ENCODE results near the gene RRBP1.
"Not testable (repeated sequence)": the region's sequence is repeated elsewhere in the genome, so short reads cannot be mapped to it uniquely, and the experiment has no call there.

RRBP1 gene

DNA sequence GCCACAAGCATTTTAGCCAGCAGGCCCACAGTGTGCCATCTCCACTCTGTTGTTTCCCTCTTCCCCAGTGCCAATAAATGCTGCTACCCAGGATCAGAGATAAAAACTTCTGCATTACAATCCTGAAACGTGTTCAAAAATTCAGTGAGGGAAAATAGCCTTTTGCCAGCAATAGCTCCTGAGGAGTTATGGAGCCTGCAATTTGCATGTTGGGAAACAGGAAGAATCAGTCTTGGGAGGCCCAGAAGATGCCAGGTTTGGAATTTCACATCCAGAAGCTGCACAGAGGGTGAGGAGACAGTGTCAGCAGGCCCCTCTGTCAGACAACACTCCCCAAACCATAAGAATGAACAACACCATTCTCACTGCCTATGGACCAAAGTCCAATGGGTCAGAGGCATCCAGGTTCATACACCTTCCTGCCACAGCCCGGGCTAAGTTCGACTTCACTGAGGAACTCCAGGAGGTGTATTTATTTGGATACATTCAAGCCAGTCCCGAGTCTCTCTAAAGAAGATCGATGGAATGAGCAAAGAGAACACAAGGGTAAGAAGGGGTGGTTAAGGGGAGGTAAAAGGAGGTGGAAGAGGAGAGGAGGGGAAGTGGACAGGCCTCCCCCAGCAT is 20.8 kb downstream of the RRBP1 start:
- DNase-seq (ENCODE audit: low read depth): peak; percentile 67

DNA sequence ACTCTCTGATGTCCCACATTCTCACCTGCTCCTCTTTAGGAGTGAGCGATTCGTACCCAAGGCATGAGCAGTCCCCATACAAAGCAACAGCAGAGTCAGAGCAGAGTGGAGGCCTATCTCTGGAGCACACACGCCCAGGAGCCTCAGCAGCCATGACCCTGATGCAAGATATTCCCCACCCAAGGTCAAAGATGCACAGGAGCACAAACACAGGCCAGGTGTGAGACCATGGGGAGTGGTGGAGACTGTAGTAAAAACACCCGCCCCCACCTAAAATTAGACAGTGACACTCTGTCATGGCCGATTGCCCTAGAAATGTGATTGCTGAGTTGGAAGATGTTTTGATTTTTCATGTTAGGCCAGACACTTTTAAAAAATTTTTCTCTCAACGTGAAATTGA is 21.4 kb downstream of the RRBP1 start:
- DNase-seq (ENCODE audit: low read depth): no peak

DNA sequence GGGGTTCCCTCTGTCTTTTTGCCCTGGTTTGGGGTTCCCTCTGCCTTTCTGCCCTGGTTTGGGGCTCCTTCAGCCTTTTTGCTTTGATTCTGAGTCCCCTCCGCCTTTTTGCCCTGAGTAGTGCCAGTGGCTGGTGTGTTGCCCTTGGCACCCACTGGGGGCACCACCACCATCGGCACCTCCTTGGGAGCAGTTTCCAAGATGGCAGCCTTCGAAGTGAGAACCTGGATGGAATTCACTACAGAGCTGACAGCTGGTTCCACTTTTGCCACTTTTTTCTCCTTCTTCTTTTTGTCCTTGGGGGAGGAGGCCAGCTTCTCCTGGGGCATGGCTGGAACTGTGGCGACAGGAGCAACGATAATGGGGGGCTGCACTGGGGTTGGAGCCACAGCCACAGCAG is 22.2 kb downstream of the RRBP1 start:
- DNase-seq (ENCODE audit: low read depth): no peak

DNA sequence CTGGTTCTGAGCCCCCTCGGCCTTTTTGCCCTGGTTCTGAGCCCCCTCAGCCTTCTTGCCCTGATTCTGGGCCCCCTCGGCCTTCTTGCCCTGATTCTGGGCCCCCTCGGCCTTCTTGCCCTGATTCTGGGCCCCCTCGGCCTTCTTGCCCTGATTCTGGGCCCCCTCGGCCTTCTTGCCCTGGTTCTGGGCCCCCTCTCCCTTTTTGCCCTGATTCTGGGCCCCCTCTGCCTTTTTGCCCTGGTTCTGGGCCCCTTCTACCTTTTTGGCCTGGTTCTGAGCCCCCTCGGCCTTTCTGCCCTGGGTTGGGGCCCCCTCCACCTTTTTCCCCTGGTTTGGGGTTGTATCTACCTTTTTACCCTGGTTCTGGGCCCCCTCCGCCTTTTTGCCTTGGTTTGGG is 22.7 kb downstream of the RRBP1 start:
- DNase-seq (ENCODE audit: low read depth): not testable (repeated sequence)

DNA sequence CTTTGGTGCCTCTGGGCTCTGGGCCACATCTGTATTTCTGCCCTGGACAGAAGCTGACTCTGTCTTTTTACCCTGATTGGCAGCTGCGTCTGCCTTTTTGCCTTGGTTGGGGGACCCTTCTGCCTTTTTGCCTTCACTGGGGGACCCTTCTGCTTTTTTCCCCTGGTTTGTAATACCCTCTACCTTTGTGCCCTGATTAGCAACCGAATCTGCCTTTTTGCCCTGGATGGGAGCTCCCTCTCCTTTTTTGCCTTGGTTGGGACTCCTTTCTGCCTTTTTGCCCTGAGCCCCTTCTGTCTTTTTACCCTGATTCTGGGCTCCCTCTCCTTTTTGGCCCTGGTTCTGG is 23.4 kb downstream of the RRBP1 start:
- no peak for DNase-seq (ENCODE audit: low read depth)

DNA sequence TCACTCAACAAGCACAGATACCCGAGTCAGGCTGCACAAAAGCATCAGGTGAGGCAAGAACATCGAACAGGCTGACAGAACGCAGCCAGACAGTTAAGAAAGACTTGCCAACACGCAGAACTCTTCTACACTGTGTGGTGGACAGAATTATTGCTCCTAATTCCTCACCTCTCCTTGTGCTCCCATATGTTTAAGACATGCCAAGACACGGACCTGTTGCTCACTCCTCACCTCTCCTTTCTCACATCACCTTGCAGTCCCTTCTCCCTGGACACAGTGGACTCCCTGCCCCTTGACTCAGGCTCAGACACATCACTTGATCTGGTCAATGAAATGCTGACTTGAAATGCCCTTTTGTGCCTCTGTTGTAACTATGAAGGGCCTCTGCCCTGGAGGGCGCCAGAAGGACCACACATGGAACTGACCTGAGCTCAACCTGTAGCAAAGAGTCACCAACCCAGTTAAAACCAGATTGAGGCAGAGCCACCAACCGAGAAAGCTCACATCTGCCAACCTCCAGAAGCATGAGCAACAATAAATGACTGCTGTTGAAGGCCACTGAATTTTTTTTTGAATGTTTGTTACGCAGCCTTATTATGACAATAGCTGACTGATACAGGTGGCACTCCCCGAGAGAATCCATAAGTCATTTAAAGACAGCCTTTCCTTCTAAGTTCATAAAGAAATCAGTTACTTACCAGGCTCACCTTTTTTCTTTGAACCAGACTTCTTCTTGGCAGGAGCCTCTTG is 24.0 kb downstream of the RRBP1 start:
- no peak for DNase-seq (ENCODE audit: low read depth)

- DNase-seq (ENCODE audit: low read depth): no peak
Measured at GRCh38 chr20:17657079-17657825, 24.8 kb downstream of the RRBP1 start.

DNA sequence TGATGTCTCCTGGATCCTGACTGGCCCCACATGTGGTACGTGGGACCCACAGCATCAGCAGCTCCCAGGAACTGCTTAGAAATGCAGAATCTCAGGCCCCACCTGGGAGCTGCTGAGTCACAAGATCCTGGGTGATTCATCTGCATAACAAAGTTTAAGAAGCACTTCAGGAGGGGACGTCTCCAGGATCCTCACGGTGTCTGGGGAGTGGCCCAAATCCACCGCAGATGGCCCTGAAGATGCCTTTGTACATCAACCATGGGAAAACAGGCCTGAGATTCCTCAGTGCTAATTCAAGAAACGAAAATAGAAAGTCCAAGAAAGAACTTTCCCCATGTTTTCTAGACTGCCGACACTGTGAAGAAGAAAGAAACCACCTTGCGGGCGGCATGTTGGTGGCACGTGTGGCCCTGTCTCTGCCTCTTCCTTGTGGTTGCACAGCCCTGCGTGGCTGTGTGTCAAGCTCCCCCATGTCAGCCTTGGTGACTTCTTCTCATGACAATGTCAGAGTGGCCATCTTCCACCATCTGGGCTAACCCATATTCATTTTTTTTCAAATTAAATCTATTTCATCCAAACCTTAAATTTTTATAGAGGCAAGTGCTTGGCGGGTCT is 26.1 kb downstream of the RRBP1 start:
- peak; percentile 54 for DNase-seq (ENCODE audit: low read depth)

DNA sequence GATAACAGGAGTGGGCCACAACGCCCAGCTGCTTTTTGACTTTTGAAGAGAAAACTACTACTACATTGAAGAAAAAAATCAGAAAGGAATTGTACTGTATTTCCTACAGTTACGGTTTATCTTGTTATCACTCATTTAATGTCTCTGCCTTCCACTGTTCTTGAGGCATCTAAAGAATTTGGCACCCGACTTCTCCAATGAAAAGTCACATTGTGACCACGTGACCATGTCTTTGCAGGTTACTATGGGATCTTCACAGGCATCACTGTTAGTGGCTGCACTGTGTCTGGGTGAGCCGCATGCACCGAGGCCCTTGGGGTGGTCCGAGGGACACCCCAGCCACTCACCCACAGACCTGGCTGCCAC is 26.8 kb downstream of the RRBP1 start:
- peak; percentile 75 for DNase-seq (ENCODE audit: low read depth)

- DNase-seq (ENCODE audit: low read depth): peak; percentile 70
Measured at GRCh38 chr20:17654649-17655285, 27.3 kb downstream of the RRBP1 start.

DNA sequence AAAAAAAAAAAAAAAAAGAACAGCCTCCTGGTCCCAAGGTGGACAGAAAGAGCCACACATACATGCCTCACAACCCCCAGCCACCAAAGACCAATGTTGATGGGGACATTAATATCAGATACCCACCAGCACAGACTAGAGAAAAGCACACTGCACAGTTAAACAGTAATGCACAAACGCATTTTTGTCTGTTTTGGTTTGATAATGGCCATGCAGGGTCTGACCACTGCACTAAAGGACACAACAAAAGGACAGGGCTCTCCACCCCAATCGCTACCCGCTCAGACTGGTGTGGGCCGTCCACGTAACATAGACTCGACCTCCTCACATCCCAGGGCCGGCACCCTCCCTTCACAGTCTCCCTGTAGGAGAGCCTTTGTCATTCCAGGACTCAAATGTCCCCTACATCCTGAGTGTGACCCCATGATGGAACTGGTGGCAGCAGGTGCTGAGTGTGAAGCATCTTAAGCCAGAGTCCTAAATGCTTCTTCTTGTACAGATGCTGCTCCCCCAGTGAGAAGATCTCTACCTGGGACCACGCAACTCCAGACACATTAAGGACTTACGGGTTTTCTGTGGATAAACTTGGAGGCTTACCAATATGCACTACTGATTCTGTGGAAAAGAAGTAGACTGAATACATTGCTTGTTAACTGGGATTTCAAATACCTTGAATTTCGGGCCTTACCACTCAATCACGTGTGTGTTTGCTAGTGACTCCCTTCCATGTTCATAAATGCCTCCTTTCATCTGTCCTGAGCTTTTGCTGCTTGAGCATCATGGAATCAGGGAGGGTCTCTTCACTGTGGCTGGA is 28.0 kb downstream of the RRBP1 start:
- no peak for DNase-seq (ENCODE audit: low read depth)

GRCh38 chr20:17652411-17652810 is 29.6 kb downstream of the RRBP1 start:
- no peak for DNase-seq (ENCODE audit: low read depth)

DNA sequence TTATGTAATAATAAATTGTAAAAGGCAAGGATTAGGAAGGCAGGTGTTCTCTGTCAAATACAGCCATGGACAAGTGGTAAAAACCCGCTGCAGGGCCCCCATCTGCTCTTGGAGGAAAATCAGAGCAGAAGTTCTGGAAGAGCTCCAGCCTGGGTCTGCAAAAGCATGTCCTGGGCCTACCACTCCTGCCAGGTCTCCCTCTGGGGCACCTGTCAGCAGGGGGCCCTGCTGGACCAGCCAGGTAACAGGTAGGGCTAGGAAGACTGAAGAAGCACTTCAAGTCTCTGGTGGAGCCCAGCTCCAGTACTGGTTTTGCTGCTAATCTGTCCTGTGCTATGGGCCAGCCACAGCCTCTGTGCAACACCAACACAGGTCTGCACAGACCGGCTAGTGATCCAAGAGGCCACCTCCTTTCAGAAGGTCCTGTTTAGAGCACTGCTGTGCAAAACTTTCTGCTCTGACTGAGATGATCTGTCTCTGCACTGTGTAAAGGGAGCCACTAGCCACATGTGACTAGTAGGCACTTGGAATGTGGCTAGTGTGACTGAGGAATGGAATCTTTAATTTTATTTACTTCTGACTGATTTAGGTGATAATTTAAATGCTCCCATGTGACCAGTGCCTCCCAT is 30.2 kb downstream of the RRBP1 start:
- peak; percentile 41 for DNase-seq (ENCODE audit: low read depth)

- DNase-seq (ENCODE audit: low read depth): peak; percentile 54
Measured at GRCh38 chr20:17651129-17651759, 30.8 kb downstream of the RRBP1 start.

GRCh38 chr20:17650301-17651128 is 31.5 kb downstream of the RRBP1 start:
- no peak for DNase-seq (ENCODE audit: low read depth)

- no peak for DNase-seq (ENCODE audit: low read depth)
Measured at GRCh38 chr20:17648791-17649730, 33.0 kb downstream of the RRBP1 start.

- no peak for DNase-seq (ENCODE audit: low read depth)
Measured at GRCh38 chr20:17648315-17648646, 33.8 kb downstream of the RRBP1 start.

Measured in EH (cell line).